ENCODE measurements around the gene ADRM1. TPM values are rescaled to one million over a fixed set of nuclear protein-coding genes. Genes with fewer than 3 reads are reported as not detected.

Gene ADRM1
- total RNA-seq, 4 donors from 2014 or later = 97.7 to 164 (median 111) TPM

- no peak for TF ChIP-seq CTCF (IDR thresholded peaks at IDR 0.05)
- ATAC-seq (ENCODE audit: low FRiP score) (no peak), DNase-seq (ENCODE audit: low spot score) (no peak)
Measured at GRCh38 chr20:62348604-62349003, 45.8 kb downstream of the ADRM1 start.

GRCh38 chr20:62349556-62350097 lies 46.8 kb downstream of the ADRM1 start:
- TF ChIP-seq CTCF (IDR thresholded peaks at IDR 0.05) = no peak
- DNase-seq (ENCODE audit: low spot score) = no peak
- ATAC-seq (ENCODE audit: low FRiP score) = no peak

- no peak for TF ChIP-seq CTCF (IDR thresholded peaks at IDR 0.05)
- DNase-seq (ENCODE audit: low spot score) = no peak
- ATAC-seq (ENCODE audit: low FRiP score) = no peak
Measured at GRCh38 chr20:62350098-62350628, 47.4 kb downstream of the ADRM1 start.

GRCh38 chr20:62350629-62351422 lies 48.0 kb downstream of the ADRM1 start:
- no peak for ATAC-seq (ENCODE audit: low FRiP score)
- TF ChIP-seq CTCF (IDR thresholded peaks at IDR 0.05) = no peak
- no peak for DNase-seq (ENCODE audit: low spot score)

GRCh38 chr20:62351469-62352401 lies 48.9 kb downstream of the ADRM1 start:
- DNase-seq (ENCODE audit: low spot score) (no peak), ATAC-seq (ENCODE audit: low FRiP score) (no peak)
- TF ChIP-seq CTCF (IDR thresholded peaks at IDR 0.05) = no peak

GRCh38 chr20:62352402-62353288 lies 49.8 kb downstream of the ADRM1 start:
- DNase-seq (ENCODE audit: low spot score) = no peak
- TF ChIP-seq CTCF (IDR thresholded peaks at IDR 0.05) = no peak
- ATAC-seq (ENCODE audit: low FRiP score) = peak; percentile 38
